Smooth muscle cell (in vitro differentiated cells): Measurements from ENCODE around the gene GABRP. TPM values are rescaled to one million over a fixed set of nuclear protein-coding genes. Genes with fewer than 3 reads are reported as not detected.

Experiments
- DNase-seq: peaks from one replicate; lab custom pipeline; 2025; ENCODE audit not compliant: unreplicated experiment; lab: John Stamatoyannopoulos, UW
- H2AFZ ChIP-seq: fragments of 200-600 bp; sonication (generic); 2 replicates; pipeline ENCODE4 v1.6.0; 2016; ENCODE audit warnings: antibody characterized with exemption, low read depth, mild to moderate bottlenecking
- H3F3A ChIP-seq: fragments of 200-600 bp; sonication (generic); 2 replicates; pipeline ENCODE4 v1.6.0; 2017; ENCODE audit warnings: antibody characterized with exemption, low read depth
- H3K27ac ChIP-seq: fragments of 200-600 bp; sonication (generic); 2 replicates; pipeline ENCODE4 v1.5.1; 2016; ENCODE audit warnings: low read depth, mild to moderate bottlenecking
- H3K27me3 ChIP-seq: fragments of 200-600 bp; sonication (generic); 2 replicates; pipeline ENCODE4 v1.6.1; 2016; ENCODE audit warnings: low read depth, mild to moderate bottlenecking
- H3K36me3 ChIP-seq: fragments of 200-600 bp; sonication (generic); 2 replicates; pipeline ENCODE4 v1.5.1; 2016; ENCODE audit warnings: low read depth
- H3K4me1 ChIP-seq: fragments of 200-600 bp; sonication (generic); 2 replicates; pipeline ENCODE4 v1.5.1; 2016; ENCODE audit warnings: low read depth
- H3K4me2 ChIP-seq: fragments of 200-600 bp; sonication (generic); 2 replicates; pipeline ENCODE4 v1.6.0; 2016; ENCODE audit warnings: mild to moderate bottlenecking
- H3K4me3 ChIP-seq: fragments of 200-600 bp; sonication (generic); 2 replicates; pipeline ENCODE4 v1.5.1; 2016; ENCODE audit warnings: mild to moderate bottlenecking
- H3K79me2 ChIP-seq: fragments of 200-600 bp; sonication (generic); 2 replicates; pipeline ENCODE4 v1.6.0; 2016; ENCODE audit warnings: low read depth, mild to moderate bottlenecking
- H3K9ac ChIP-seq: fragments of 200-600 bp; sonication (generic); 2 replicates; pipeline ENCODE4 v1.6.0; 2016; ENCODE audit warnings: low read depth
- H3K9me3 ChIP-seq: fragments of 200-600 bp; sonication (generic); replicated peaks from 2 replicates; pipeline ENCODE4 v1.5.1; 2016; ENCODE audit warnings: low read depth
- H4K20me1 ChIP-seq: fragments of 200-600 bp; sonication (generic); 2 replicates; pipeline ENCODE4 v1.6.0; 2016; ENCODE audit warnings: low read depth
- CTCF ChIP-seq: fragments of 200-600 bp; sonication (generic); IDR thresholded peaks from 2 replicates; pipeline ENCODE4 v1.5.1; 2017; ENCODE audit warnings: borderline replicate concordance, mild to moderate bottlenecking, antibody characterized with exemption; ENCODE audit not compliant: insufficient read depth, poor library complexity, severe bottlenecking
- WGBS: methylation state at CpG from one replicate; pipeline ENCODE4 v1.1.7; 2016; ENCODE audit warnings: low lambda C conversion rate; 5-methylcytosine and 5-hydroxymethylcytosine counted together
- polyA plus RNA-seq: library from polyadenylated mRNA; unstranded; fragments of >200 nt; fragmentation: Nextera tagmentation; extraction: Ambion mirVana; gene quantifications from 2 replicates; pipeline ENCODE4 v1.2.1, GENCODE V29; 2016
- total RNA-seq: library from RNA; depleted of rRNA; stranded (reverse); fragments of >200 nt; gene quantifications from 2 replicates; pipeline ENCODE4 v1.2.3, GENCODE V29; 2014

GABRP gene
- total and polyA plus RNA-seq, 2 experiments from 2014 or later: 4.1 to 52.8 TPM

DNA sequence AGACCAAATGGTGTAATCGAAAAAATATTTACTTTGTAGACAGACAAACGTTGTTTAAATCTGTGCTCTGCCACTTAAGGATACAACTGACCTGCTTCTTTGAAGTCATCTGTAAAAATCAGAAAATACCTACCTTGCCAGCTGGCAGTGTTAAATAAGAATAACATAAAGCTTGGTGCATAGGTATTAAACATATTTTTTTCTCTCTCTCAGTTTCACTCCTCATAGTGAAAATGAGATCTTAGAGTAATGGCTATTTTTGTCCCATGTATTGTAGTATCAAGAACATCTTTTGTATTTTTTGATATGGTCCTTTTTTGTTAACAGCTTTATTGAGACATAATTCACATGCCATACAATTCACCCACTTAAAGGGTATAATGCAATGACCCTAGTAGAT is 60.3 kb downstream of the GABRP start:
- no peak overlapping the region for H3K4me2 ChIP-seq
- H3K4me1 ChIP-seq: no peaks in the 10 kb centered on the region
- no peaks in the 10 kb centered on the region for H3K9me3 ChIP-seq
- H3K27ac ChIP-seq: no peak overlapping the region
- H3K27me3 ChIP-seq: no peaks in the 10 kb centered on the region
- no peaks in the 10 kb centered on the region for H3K36me3 ChIP-seq
- 88% methylated on average over 2 of the region's 2 CpGs for WGBS
- H4K20me1 ChIP-seq: no peaks in the 10 kb centered on the region
- H3K4me3 ChIP-seq: no peak overlapping the region
- no peak overlapping the region for H2AFZ ChIP-seq
- no peak overlapping the region for H3K9ac ChIP-seq
- TF ChIP-seq CTCF: no peak
- DNase-seq: no peak
- H3K79me2 ChIP-seq: no peaks in the 10 kb centered on the region
- no peaks in the 10 kb centered on the region for H3F3A ChIP-seq

DNA sequence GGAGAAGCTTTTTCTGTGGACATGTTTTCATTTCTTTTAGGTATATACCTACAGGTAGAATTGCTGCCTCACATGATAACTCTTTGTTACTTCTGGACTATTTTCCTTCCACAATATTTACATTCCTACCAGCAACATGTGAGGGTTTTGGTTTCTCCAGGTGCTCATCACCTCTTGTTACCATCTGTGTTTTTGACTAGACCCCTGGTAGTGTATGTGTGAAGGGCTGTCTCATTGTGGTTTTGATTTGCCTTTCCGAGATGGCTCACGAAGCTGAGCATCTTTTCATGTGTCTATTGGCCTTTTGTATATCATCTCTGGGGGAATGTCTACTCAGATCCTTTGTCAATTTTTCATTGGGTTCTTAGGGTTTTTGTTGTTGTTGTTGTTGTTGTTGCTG is 61.1 kb downstream of the GABRP start:
- no peak for TF ChIP-seq CTCF
- DNase-seq: no peak
- Histone ChIP-seq H4K20me1 (no peaks in the 10 kb centered on the region), H3K27ac (no peak overlapping the region), H3K9ac (no peak overlapping the region), H2AFZ (no peak overlapping the region), H3K9me3 (no peaks in the 10 kb centered on the region), H3K79me2 (no peaks in the 10 kb centered on the region), H3K4me3 (no peak overlapping the region), H3K27me3 (no peaks in the 10 kb centered on the region), H3K4me2 (no peak overlapping the region), H3K4me1 (no peaks in the 10 kb centered on the region), H3F3A (no peaks in the 10 kb centered on the region), H3K36me3 (no peaks in the 10 kb centered on the region)
- WGBS: 92% methylated on average over 2 of the region's 2 CpGs

DNA sequence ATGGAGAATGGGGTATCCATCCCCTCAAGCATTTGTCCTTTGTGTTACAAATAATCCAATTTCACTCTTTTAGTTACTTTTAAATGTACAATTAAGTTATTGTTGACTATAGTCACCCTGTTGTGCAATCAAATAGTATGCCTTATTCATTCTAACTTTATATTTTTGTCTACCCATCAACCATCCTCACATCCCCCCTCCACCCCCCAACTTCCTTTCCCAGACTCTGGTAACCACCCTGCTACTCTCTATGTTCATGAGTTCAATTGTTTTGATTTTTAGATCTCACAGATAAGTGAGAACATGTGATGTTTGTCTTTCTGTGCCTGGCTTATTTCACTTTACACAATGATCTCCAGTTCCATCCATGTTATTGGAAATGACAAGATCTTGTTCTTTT is 62.9 kb downstream of the GABRP start:
- DNase-seq: no peak
- no peaks in the 10 kb centered on the region for H3K9me3 ChIP-seq
- no peak overlapping the region for H3K9ac ChIP-seq

More for the DNA sequence above, 62.9 kb downstream of the GABRP start:
- Histone ChIP-seq H3F3A (no peaks in the 10 kb centered on the region), H4K20me1 (no peaks in the 10 kb centered on the region), H3K27me3 (no peaks in the 10 kb centered on the region), H3K79me2 (no peaks in the 10 kb centered on the region), H3K4me2 (no peak overlapping the region), H3K4me3 (no peak overlapping the region), H3K4me1 (no peaks in the 10 kb centered on the region), H2AFZ (no peak overlapping the region), H3K36me3 (no peaks in the 10 kb centered on the region), H3K27ac (no peak overlapping the region)
- TF ChIP-seq CTCF: no peak
